Loucy (cell line): ENCODE data around the gene TLR5.

ENCODE experiments used
- CTCF ChIP-seq: fragments of 200-600 bp; sonication (generic); conservative IDR thresholded peaks from 2 replicates; pipeline ENCODE4 v1.5.1; 2014; ENCODE audit warnings: mild to moderate bottlenecking, antibody characterized with exemption, low read length
- EZH2phosphoT487 ChIP-seq: fragments of 200-600 bp; IDR thresholded peaks from 2 replicates; pipeline ENCODE4 v1.6.1; 2018; ENCODE audit warnings: antibody characterized with exemption, mild to moderate bottlenecking, moderate library complexity, borderline replicate concordance

GRCh38 chr1:223077247-223077833 is 65.7 kb downstream of the TLR5 start:
- TF ChIP-seq CTCF (no peak), EZH2phosphoT487 (no peak)
